Natural killer cell (primary cell): ENCODE measurements around the gene ACTR2. TPM values are rescaled to one million over a fixed set of nuclear protein-coding genes. Genes with fewer than 3 reads are reported as not detected.
"Not testable (repeated sequence)": the region's sequence is repeated elsewhere in the genome, so short reads cannot be mapped to it uniquely, and the experiment has no call there.

Experiments
- ATAC-seq, 3 donors: fragments of 150-1000 bp in 2 of 3; fragments of 200-7000 bp in 1 of 3; cut with Tn5 transposase; 1 replicate in 1 of 3; 2 replicates in 2 of 3; pipeline ENCODE4 v1.10.0; 2021; ENCODE audit warnings: mild to moderate bottlenecking in 2 of 3, moderate library complexity in 2 of 3
- DNase-seq, 2 donors: peaks; one replicate each; pipeline versions ENCODE4 v3.0.0 to v3.0.0-alpha.2; 2013 to 2021; ENCODE audit warnings: mixed read lengths in 1 of 2
- H3K27ac ChIP-seq: one replicate; pipeline ENCODE4 v1.5.1; 2013; ENCODE audit warnings: mild to moderate bottlenecking, low read length
- H3K27me3 ChIP-seq: one replicate; pipeline ENCODE4 v1.6.1; 2013; ENCODE audit warnings: low read length; ENCODE audit not compliant: control insufficient read depth, insufficient read depth
- H3K36me3 ChIP-seq: one replicate; pipeline ENCODE4 v1.6.1; 2013; ENCODE audit warnings: low read length; ENCODE audit not compliant: control insufficient read depth, insufficient read depth
- H3K4me1 ChIP-seq: one replicate; pipeline ENCODE4 v1.6.1; 2013; ENCODE audit warnings: low read length; ENCODE audit not compliant: control insufficient read depth, insufficient read depth
- H3K4me3 ChIP-seq: one replicate; pipeline ENCODE4 v1.5.1; 2013; ENCODE audit warnings: low read length
- H3K9me3 ChIP-seq: one replicate; pipeline ENCODE4 v1.6.1; 2013; ENCODE audit warnings: low read length; ENCODE audit not compliant: control insufficient read depth, insufficient read depth
- H3K27ac Mint-ChIP-seq, 2 donors: one replicate each; pipeline ENCODE4 v1.8.0; 2022; ENCODE audit warnings: mild to moderate bottlenecking in 2 of 2, mixed read lengths in 2 of 2, moderate library complexity in 1 of 2
- H3K27me3 Mint-ChIP-seq, 2 donors: one replicate each; pipeline ENCODE4 v1.8.0; 2022; ENCODE audit warnings: low read depth in 2 of 2, mixed read lengths in 2 of 2
- H3K36me3 Mint-ChIP-seq: one replicate; pipeline ENCODE4 v1.8.0; 2022; ENCODE audit warnings: mixed read lengths
- H3K4me1 Mint-ChIP-seq, 2 donors: one replicate each; pipeline ENCODE4 v1.8.0; 2022; ENCODE audit warnings: mixed read lengths in 2 of 2
- H3K4me3 Mint-ChIP-seq: one replicate; pipeline ENCODE4 v1.8.0; 2022; ENCODE audit warnings: mild to moderate bottlenecking, moderate library complexity, mixed read lengths
- H3K9me3 Mint-ChIP-seq, 2 donors: one replicate each; pipeline ENCODE4 v1.8.0; 2022; ENCODE audit warnings: mixed read lengths in 2 of 2
- WGBS: methylation state at CpG from one replicate; pipeline ENCODE4 v1.1.7; 2013; ENCODE audit warnings: missing lambda C conversion rate; ENCODE audit not compliant: insufficient coverage; 5-methylcytosine and 5-hydroxymethylcytosine counted together
- intact Hi-C: fragments of 100-400 bp; cut with micrococcal nuclease; formaldehyde crosslinking; loops from one replicate; pipeline ENCODE4 v1.14.2; 2022
- total RNA-seq, 4 donors: library from RNA; stranded (reverse); fragments of 120-200 nt in 1 of 4; gene quantifications; one replicate each; pipeline versions ENCODE4 v1.2.3 to v1.2.4, GENCODE V29; 2013 to 2022
- TF ChIP-seq, protein P1 (sequence below): fragments of 200-600 bp; IDR thresholded peaks from one replicate; pipeline ENCODE4 v1.8.0; 2022; ENCODE audit warnings: antibody characterized with exemption

Gene ACTR2
- total RNA-seq, 3 donors from 2014 or later (not counting 1 experiment from before 2014, with no cell fraction given): 346 to 404 (median 403) TPM

- TF ChIP-seq, protein P1, sequence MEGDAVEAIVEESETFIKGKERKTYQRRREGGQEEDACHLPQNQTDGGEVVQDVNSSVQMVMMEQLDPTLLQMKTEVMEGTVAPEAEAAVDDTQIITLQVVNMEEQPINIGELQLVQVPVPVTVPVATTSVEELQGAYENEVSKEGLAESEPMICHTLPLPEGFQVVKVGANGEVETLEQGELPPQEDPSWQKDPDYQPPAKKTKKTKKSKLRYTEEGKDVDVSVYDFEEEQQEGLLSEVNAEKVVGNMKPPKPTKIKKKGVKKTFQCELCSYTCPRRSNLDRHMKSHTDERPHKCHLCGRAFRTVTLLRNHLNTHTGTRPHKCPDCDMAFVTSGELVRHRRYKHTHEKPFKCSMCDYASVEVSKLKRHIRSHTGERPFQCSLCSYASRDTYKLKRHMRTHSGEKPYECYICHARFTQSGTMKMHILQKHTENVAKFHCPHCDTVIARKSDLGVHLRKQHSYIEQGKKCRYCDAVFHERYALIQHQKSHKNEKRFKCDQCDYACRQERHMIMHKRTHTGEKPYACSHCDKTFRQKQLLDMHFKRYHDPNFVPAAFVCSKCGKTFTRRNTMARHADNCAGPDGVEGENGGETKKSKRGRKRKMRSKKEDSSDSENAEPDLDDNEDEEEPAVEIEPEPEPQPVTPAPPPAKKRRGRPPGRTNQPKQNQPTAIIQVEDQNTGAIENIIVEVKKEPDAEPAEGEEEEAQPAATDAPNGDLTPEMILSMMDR: no peak
- Histone ChIP-seq H3K27ac (no peak overlapping the region), H3K27me3 (no peaks in the 10 kb centered on the region), H3K4me3 (no peak overlapping the region), H3K4me1 (peaks cover 4% of the 10 kb centered on the region), H3K9me3 (no peaks in the 10 kb centered on the region), H3K36me3 (no peaks in the 10 kb centered on the region)
- intact Hi-C loops: no loop called here
- no peak overlapping the region for H3K4me3 Mint-ChIP-seq
- WGBS: 93% methylated on average over 5 of the region's 6 CpGs
- peaks cover 0 to 5% of the 10 kb centered on the region in 2 donors for H3K4me1 Mint-ChIP-seq
- H3K36me3 Mint-ChIP-seq: peaks cover 7% of the 10 kb centered on the region
- ATAC-seq (no peak), DNase-seq (no peak)
- no peaks in the 10 kb centered on the region for H3K27me3 Mint-ChIP-seq
- no peaks in the 10 kb centered on the region for H3K9me3 Mint-ChIP-seq
- no peak overlapping the region for H3K27ac Mint-ChIP-seq
These were observed 88.4 kb downstream of the ACTR2 start for GRCh38 chr2:65316072-65316471.

GRCh38 chr2:65317351-65317750 is 89.7 kb downstream of the ACTR2 start:
- H3K27ac ChIP-seq, DNase-seq, H3K9me3 ChIP-seq, H3K4me1 Mint-ChIP-seq, H3K27me3 ChIP-seq, H3K36me3 Mint-ChIP-seq, ATAC-seq, H3K27ac Mint-ChIP-seq, intact Hi-C loops, H3K36me3 ChIP-seq, H3K4me1 ChIP-seq, H3K4me3 ChIP-seq, H3K9me3 Mint-ChIP-seq, H3K4me3 Mint-ChIP-seq, H3K27me3 Mint-ChIP-seq: not testable (repeated sequence)
- 97% methylated on average over 6 of the region's 7 CpGs for WGBS

DNA sequence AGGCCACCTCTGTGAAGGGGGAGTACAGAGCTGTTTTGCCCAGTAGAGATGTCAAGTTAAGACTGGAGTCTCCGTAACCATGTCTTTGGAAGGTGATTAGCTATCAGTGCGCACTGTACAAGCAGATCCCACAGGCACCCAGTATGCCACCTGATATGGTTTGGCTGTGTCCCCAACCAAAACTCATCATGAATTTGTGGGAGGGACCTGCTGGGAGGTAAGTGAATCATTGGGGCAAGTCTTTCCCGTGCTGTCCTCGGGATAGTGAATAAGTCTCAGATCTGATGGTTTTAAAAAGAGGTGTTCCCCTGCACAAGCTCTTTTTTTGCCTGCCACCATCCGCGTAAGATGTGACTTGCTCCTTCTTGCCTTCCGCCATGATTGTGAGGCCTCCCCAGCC is 90.2 kb downstream of the ACTR2 start:
- 84% methylated on average over 7 of the region's 7 CpGs for WGBS
- H3K27ac Mint-ChIP-seq: no peak overlapping the region
- ATAC-seq: no peak

GRCh38 chr2:65319072-65319673 is 91.5 kb downstream of the ACTR2 start:
- no peak for DNase-seq
- no peaks in the 10 kb centered on the region for H3K27me3 Mint-ChIP-seq
- Histone ChIP-seq H3K4me3 (no peak overlapping the region), H3K27ac (no peak overlapping the region), H3K4me1 (peaks cover 4% of the 10 kb centered on the region), H3K27me3 (no peaks in the 10 kb centered on the region), H3K9me3 (no peaks in the 10 kb centered on the region), H3K36me3 (no peaks in the 10 kb centered on the region)
- ATAC-seq: no peak
- intact Hi-C loops: no loop called here
- 84% methylated on average over 5 of the region's 5 CpGs for WGBS
- H3K9me3 Mint-ChIP-seq: no peaks in the 10 kb centered on the region
- no peaks in the 10 kb centered on the region for H3K36me3 Mint-ChIP-seq
- peak overlapping the region in 1 of 2 donors; percentile 21 for H3K27ac Mint-ChIP-seq
- TF ChIP-seq, protein P1: no peak
- no peak overlapping the region for H3K4me3 Mint-ChIP-seq
- H3K4me1 Mint-ChIP-seq: peaks cover 0 to 5% of the 10 kb centered on the region in 2 donors

More for the DNA sequence above, 90.2 kb downstream of the ACTR2 start:
- H3K4me3 Mint-ChIP-seq: no peak overlapping the region
- no peaks in the 10 kb centered on the region for H3K9me3 ChIP-seq
- no peak overlapping the region for H3K4me3 ChIP-seq
- no peak for DNase-seq
- H3K36me3 Mint-ChIP-seq: peaks cover 4% of the 10 kb centered on the region
- TF ChIP-seq, protein P1: no peak
- no peaks in the 10 kb centered on the region for H3K9me3 Mint-ChIP-seq
- H3K4me1 ChIP-seq: peaks cover 4% of the 10 kb centered on the region
- H3K27me3 ChIP-seq: no peaks in the 10 kb centered on the region
- H3K4me1 Mint-ChIP-seq: peaks cover 0 to 5% of the 10 kb centered on the region in 2 donors
- intact Hi-C loops: no loop called here
- H3K36me3 ChIP-seq: no peaks in the 10 kb centered on the region
- no peaks in the 10 kb centered on the region for H3K27me3 Mint-ChIP-seq
- no peak overlapping the region for H3K27ac ChIP-seq
